NOMO-1 (cell line): ENCODE data around the gene SH3BP2.

Experiments used
- DNase-seq, 2 experiments: peaks; one replicate each; lab custom pipeline; 2025; ENCODE audit not compliant: unreplicated experiment in 2 of 2; lab: John Stamatoyannopoulos, UW

The SH3BP2 gene

GRCh38 chr4:2830632-2831610 lies 38.0 kb downstream of the SH3BP2 start:
- no peak for DNase-seq

- DNase-seq: no peak
These were observed 38.9 kb downstream of the SH3BP2 start for GRCh38 chr4:2831611-2832308.

GRCh38 chr4:2832309-2832980 lies 39.6 kb downstream of the SH3BP2 start:
- DNase-seq: no peak

GRCh38 chr4:2832981-2833670 lies 40.2 kb downstream of the SH3BP2 start:
- DNase-seq: no peak

- no peak for DNase-seq
These were observed 40.8 kb downstream of the SH3BP2 start for GRCh38 chr4:2833671-2834000.

- DNase-seq: no peak
These were observed 41.4 kb downstream of the SH3BP2 start for GRCh38 chr4:2834001-2834921.

- no peak for DNase-seq
These were observed 43.1 kb downstream of the SH3BP2 start for GRCh38 chr4:2835978-2836377.

GRCh38 chr4:2836391-2836859 lies 43.5 kb downstream of the SH3BP2 start:
- no peak for DNase-seq

GRCh38 chr4:2837110-2837903 lies 44.4 kb downstream of the SH3BP2 start:
- DNase-seq: no peak

- DNase-seq: peak; percentile 55 to 75
These were observed 45.1 kb downstream of the SH3BP2 start for GRCh38 chr4:2837904-2838496.

- no peak for DNase-seq
These were observed 46.2 kb downstream of the SH3BP2 start for GRCh38 chr4:2839060-2839459.

GRCh38 chr4:2842687-2843262 lies 49.9 kb downstream of the SH3BP2 start:
- no peak for DNase-seq

GRCh38 chr4:2843263-2843940 lies 50.5 kb downstream of the SH3BP2 start, which contains the start of gene ADD1:
TSS of gene ADD1 (plus strand) at chr4:2843844. CDS start at chr4:2875916, 32,072 bp downstream.
- DNase-seq: peak; percentile 79 to 95

- DNase-seq: peak in 1 of 2 experiments; percentile 20
These were observed 51.2 kb downstream of the SH3BP2 start for GRCh38 chr4:2843941-2844584.

GRCh38 chr4:2846172-2846571 lies 53.3 kb downstream of the SH3BP2 start:
- no peak for DNase-seq

GRCh38 chr4:2847302-2847871 lies 54.5 kb downstream of the SH3BP2 start:
- DNase-seq: no peak

- no peak for DNase-seq
These were observed 55.6 kb downstream of the SH3BP2 start for GRCh38 chr4:2848449-2848848.
